Thyroid gland (tissue), 4 donors: ENCODE measurements around the gene KREMEN1. TPM values are rescaled to one million over a fixed set of nuclear protein-coding genes. Genes with fewer than 3 reads are reported as not detected.

Source experiments
- DNase-seq, 2 donors: peaks; one replicate each; pipeline ENCODE4 v3.0.0-alpha.2; 2019
- H3K27ac ChIP-seq, 3 donors: fragments of 200-600 bp; sonication (generic); 1 replicate in 2 of 3; 2 replicates in 1 of 3; pipeline ENCODE4 v1.5.1; 2016 to 2019; ENCODE audit warnings: mild to moderate bottlenecking in 1 of 3, moderate library complexity in 1 of 3
- H3K27me3 ChIP-seq: fragments of 200-600 bp; sonication (generic); one replicate; pipeline ENCODE4 v1.5.1; 2019
- H3K36me3 ChIP-seq, 2 donors: fragments of 200-600 bp; sonication (generic); one replicate each; pipeline ENCODE4 v1.5.1; 2016 to 2019
- H3K4me1 ChIP-seq, 2 donors: fragments of 200-600 bp; sonication (generic); one replicate each; pipeline ENCODE4 v1.5.1; 2017 to 2019
- H3K4me3 ChIP-seq, 3 donors: fragments of 200-600 bp; sonication (generic); replicated peaks in 1 of 3; 1 replicate in 2 of 3; 2 replicates in 1 of 3; pipeline ENCODE4 v1.5.1; 2016; ENCODE audit warnings: mild to moderate bottlenecking in 1 of 3
- H3K9me3 ChIP-seq: fragments of 200-600 bp; sonication (generic); one replicate; pipeline ENCODE4 v1.5.1; 2017
- POLR2A ChIP-seq, 2 donors: fragments of 450-650 bp; IDR thresholded peaks; one replicate each; pipeline ENCODE4 v1.6.1; 2017; ENCODE audit warnings: antibody characterized with exemption in 2 of 2, mild to moderate bottlenecking in 2 of 2, moderate library complexity in 1 of 2
- WGBS, 2 donors: methylation state at CpG; one replicate each; pipeline ENCODE4 v1.1.5; 2017; 5-methylcytosine and 5-hydroxymethylcytosine counted together
- intact Hi-C: fragments of 100-400 bp; cut with DNase I; formaldehyde crosslinking; loops from one replicate; pipeline ENCODE4 v1.15.1; 2023
- total RNA-seq, 4 donors: library from RNA; depleted of rRNA; stranded (reverse); fragments of >200 nt; gene quantifications; one replicate each; pipeline ENCODE4 v1.2.3, GENCODE V29; 2016
- TF ChIP-seq, protein P1 (sequence below), 6 experiments: fragments of 200-600 bp in 3 of 6; fragments of 450-650 bp in 3 of 6; sonication (generic) in 3 of 6; IDR thresholded peaks; one replicate each; pipeline ENCODE4 v1.5.1; 2016 to 2019; ENCODE audit warnings: antibody characterized with exemption in 6 of 6, mild to moderate bottlenecking in 2 of 6, inconsistent platforms in 1 of 6, moderate library complexity in 1 of 6

Gene KREMEN1
- total RNA-seq, 4 donors from 2014 or later: 18.1 to 27.1 (median 25.6) TPM

DNA sequence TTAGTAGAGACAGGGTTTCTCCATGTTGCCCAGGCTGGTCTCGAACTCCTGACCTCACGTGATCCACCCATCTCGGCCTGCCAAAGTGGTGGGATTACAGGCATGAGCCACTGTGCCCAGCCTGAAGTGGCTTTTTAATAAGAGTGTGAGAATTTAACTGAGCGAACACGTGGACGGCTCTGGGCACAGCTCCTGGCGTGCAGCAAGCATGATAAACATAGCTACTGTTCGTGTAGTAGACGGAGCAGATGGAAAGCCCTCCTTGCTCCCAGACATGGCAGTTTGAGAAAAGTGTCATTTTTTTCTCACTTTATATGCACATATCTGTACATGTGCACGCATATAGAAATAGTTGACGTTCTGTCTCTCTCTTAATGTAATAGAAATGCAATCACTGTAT, 139.9 kb downstream of the KREMEN1 start:
- Histone ChIP-seq H3K4me1 (peaks cover 4 to 7% of the 10 kb centered on the region in 2 donors), H3K9me3 (no peaks in the 10 kb centered on the region), H3K27me3 (no peaks in the 10 kb centered on the region), H3K4me3 (no peak overlapping the region), H3K27ac (no peak overlapping the region), H3K36me3 (no peaks in the 10 kb centered on the region)
- intact Hi-C loops: no loop called here
- no peak for TF ChIP-seq POLR2A (IDR thresholded peaks at IDR 0.05)
- TF ChIP-seq, protein P1, sequence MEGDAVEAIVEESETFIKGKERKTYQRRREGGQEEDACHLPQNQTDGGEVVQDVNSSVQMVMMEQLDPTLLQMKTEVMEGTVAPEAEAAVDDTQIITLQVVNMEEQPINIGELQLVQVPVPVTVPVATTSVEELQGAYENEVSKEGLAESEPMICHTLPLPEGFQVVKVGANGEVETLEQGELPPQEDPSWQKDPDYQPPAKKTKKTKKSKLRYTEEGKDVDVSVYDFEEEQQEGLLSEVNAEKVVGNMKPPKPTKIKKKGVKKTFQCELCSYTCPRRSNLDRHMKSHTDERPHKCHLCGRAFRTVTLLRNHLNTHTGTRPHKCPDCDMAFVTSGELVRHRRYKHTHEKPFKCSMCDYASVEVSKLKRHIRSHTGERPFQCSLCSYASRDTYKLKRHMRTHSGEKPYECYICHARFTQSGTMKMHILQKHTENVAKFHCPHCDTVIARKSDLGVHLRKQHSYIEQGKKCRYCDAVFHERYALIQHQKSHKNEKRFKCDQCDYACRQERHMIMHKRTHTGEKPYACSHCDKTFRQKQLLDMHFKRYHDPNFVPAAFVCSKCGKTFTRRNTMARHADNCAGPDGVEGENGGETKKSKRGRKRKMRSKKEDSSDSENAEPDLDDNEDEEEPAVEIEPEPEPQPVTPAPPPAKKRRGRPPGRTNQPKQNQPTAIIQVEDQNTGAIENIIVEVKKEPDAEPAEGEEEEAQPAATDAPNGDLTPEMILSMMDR (IDR thresholded peaks at IDR 0.05): no peak
- WGBS, 2 donors: 71 to 78% methylated on average over 11 of the region's 11 CpGs
- no peak for DNase-seq

DNA sequence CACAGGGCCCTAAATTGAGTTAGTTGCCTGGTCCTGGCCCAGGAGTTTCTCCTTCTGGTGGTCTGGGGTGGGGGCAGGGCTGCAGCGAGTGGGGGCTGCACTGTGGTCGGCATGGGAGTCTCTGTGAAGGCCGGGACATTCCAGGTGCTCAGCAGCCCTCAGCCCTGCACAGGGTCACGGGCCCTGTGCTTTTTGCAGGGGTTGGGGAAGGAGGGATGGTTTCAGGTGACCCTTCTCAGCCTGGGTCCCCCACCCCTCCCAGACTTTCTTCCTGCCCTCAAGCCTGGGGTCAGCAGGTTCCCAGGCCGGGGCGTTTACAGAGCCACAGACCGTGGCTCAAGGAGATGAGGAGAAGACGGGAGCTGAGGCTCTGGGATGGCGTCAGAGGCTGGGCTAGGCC, 140.7 kb downstream of the KREMEN1 start:
- no peak for DNase-seq
- Histone ChIP-seq H3K4me3 (no peak overlapping the region), H3K9me3 (no peaks in the 10 kb centered on the region), H3K4me1 (peaks cover 4 to 7% of the 10 kb centered on the region in 2 donors), H3K36me3 (no peaks in the 10 kb centered on the region), H3K27me3 (no peaks in the 10 kb centered on the region), H3K27ac (no peak overlapping the region)
- TF ChIP-seq, protein P1 (IDR thresholded peaks at IDR 0.05): no peak
- TF ChIP-seq POLR2A (IDR thresholded peaks at IDR 0.05): no peak
- 53 to 79% methylated on average over 4 to 5 of the region's 9 CpGs for WGBS, 2 donors
- intact Hi-C loops: no loop called here

DNA sequence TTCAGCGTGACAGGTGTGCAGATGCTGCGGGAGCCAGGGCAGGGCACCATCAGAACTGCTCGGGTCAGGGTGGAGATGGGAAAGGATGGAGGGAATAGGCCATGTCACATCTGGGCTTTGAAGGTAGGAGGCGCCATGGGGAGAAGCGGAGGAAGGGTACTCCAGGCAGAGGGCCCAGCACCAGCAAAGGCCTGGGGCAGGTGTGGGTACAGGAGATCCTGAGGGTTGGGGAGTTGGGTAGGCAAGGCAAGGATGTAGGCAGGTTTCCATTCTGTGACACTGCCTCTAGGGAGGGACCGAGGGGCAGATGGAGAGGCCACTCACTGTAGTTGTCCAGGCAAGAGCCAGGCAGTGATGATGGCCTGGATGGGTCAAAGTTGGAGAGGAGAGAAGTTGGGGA, 141.4 kb downstream of the KREMEN1 start:
- no peak for TF ChIP-seq POLR2A (IDR thresholded peaks at IDR 0.05)
- TF ChIP-seq, protein P1 (IDR thresholded peaks at IDR 0.05): no peak
- 94 to 100% methylated on average over 6 of the region's 6 CpGs for WGBS, 2 donors
- peaks cover 0 to under 1% of the 10 kb centered on the region in 2 donors for H3K4me1 ChIP-seq
- H3K27ac ChIP-seq: no peak overlapping the region
- intact Hi-C loops: no loop called here
- no peaks in the 10 kb centered on the region for H3K36me3 ChIP-seq
- H3K9me3 ChIP-seq: no peaks in the 10 kb centered on the region
- no peaks in the 10 kb centered on the region for H3K27me3 ChIP-seq
- no peak overlapping the region for H3K4me3 ChIP-seq
- no peak for DNase-seq

DNA sequence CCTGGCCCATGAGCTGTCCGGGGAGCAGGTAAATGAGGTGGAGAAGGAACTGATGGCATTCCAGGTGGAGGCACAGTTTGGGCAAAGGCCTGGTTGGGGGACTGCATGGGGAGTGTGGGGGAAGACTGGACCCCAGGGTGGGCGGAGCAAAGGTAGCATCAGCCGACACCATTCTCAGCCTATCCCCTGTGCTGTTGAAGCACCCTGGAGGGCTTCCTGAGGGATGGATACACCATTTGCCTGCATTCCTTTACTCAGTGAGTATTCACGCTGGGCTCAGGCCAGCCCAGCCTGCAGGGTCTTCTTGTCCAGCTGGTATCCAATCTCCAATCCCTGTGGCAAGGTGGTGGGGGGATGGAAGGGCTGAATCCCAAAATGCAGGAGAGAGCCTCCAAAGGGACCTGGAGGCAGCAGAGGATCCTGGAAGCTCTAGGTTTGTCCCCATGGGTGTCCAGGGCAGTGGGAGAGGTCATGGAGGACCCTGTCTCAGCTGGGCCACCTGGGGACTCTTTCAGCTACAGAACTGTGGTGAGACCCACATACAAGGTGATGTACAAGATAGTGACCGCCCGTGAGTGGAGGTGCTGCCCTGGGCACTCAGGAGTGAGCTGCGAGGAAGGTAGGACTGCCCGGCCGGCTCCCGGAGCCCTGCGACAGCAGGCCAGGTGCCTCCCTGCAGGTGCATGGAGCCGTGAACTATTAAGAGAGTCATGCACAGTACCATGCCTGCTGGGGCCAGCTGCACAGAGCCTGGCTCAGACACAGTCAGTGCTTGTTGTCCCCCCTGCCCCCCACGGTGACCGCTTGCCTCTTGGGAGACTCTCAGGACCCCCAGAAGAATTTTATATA, 142.4 kb downstream of the KREMEN1 start:
- WGBS, 2 donors: 63 to 78% methylated on average over 8 to 12 of the region's 14 CpGs
- TF ChIP-seq, protein P1 (IDR thresholded peaks at IDR 0.05): no peak
- no peaks in the 10 kb centered on the region for H3K36me3 ChIP-seq
- no peaks in the 10 kb centered on the region for H3K27me3 ChIP-seq
- peak; percentile 32 to 33 for DNase-seq
- H3K4me3 ChIP-seq: no peak overlapping the region
- H3K9me3 ChIP-seq: no peaks in the 10 kb centered on the region
- H3K4me1 ChIP-seq: no peaks in the 10 kb centered on the region
- intact Hi-C loops: no loop called here
- no peak overlapping the region for H3K27ac ChIP-seq
